Measurements from ENCODE around the gene RBM18. TPM values are rescaled to one million over a fixed set of nuclear protein-coding genes. Genes with fewer than 3 reads are reported as not detected.

RBM18 gene
- total RNA-seq, 1 donor from 2014 or later = 15.3 TPM

DNA sequence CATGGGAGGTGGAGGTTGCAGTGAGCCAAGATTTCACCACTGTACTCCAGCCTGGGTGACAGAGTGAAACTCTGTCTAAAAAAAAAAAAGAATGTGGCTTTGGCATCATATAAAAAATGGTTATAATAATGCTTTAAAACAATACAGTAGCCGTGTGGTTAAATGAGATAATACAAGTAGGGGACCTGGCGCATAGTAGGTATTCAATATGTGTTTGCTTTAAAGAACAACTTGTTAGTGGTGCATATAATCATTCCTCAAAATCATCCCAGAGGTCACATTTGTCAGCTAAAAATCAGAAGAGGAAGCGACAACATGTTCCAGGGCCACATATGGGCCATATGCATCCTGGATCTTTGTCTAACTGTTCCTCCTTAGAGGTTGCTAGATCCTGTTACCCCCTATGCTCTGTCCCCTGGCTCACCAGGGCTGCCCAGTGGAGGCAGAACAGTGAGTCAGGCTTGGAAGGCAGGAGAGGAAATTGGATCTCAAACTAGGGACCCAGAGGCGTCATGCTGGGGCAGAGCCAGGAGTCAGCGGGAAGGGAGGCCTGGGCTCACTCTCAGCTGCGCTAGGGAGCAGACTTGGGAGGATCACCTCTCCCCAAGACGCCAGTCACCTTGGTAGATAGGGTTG lies 63.6 kb downstream of the RBM18 start:
- H3K27ac Mint-ChIP-seq = no peak overlapping the region

DNA sequence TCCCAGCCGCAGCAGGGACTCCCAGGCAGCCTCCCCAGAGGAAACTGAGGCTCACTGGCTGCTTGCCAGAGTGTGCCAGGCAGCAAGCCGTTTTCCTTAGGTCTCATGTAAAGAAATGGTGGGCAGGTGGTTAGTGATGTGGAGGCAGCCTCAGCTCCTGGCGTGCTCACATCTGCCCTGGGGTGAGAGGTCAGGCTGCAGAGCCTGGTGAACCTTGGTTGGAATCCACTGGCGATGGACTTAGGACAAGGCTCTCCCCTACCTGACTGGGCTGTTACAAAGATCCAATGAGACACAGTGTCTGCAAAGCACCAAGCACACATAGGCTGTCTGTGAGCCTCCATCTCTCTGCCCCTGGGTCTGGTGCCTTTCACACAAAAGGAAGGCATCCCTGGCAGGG lies 66.8 kb downstream of the RBM18 start:
- Mint-ChIP-seq H3K36me3 (ENCODE audit: low read depth) (no peaks in the 10 kb centered on the region), H3K27ac (no peak overlapping the region), H3K4me1 (no peaks in the 10 kb centered on the region), H3K9me3 (no peaks in the 10 kb centered on the region), H3K4me3 (no peak overlapping the region), H3K27me3 (peaks cover 16% of the 10 kb centered on the region)
- TF ChIP-seq, protein P1, sequence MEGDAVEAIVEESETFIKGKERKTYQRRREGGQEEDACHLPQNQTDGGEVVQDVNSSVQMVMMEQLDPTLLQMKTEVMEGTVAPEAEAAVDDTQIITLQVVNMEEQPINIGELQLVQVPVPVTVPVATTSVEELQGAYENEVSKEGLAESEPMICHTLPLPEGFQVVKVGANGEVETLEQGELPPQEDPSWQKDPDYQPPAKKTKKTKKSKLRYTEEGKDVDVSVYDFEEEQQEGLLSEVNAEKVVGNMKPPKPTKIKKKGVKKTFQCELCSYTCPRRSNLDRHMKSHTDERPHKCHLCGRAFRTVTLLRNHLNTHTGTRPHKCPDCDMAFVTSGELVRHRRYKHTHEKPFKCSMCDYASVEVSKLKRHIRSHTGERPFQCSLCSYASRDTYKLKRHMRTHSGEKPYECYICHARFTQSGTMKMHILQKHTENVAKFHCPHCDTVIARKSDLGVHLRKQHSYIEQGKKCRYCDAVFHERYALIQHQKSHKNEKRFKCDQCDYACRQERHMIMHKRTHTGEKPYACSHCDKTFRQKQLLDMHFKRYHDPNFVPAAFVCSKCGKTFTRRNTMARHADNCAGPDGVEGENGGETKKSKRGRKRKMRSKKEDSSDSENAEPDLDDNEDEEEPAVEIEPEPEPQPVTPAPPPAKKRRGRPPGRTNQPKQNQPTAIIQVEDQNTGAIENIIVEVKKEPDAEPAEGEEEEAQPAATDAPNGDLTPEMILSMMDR (IDR thresholded peaks at IDR 0.05) = no peak
- DNase-seq (no peak), ATAC-seq (ENCODE audit: low read depth) (no peak)
- POLR2A ChIA-PET = no interaction called here
- CTCF ChIA-PET = interaction anchor here (1.2 kb wide), 1 partner anchor 99 kb away, joined by 3 read pairs; no protein-coding TSS in a partner anchor
- intact Hi-C loops (cut with micrococcal nuclease) = no loop called here

More for the DNA sequence above, 63.6 kb downstream of the RBM18 start:
- no peak overlapping the region for H3K4me3 Mint-ChIP-seq
- no peaks in the 10 kb centered on the region for H3K9me3 Mint-ChIP-seq
- no peaks in the 10 kb centered on the region for H3K36me3 Mint-ChIP-seq (ENCODE audit: low read depth)
- TF ChIP-seq, protein P1 (IDR thresholded peaks at IDR 0.05) = no peak
- ChIA-PET POLR2A (no interaction called here), CTCF (no interaction called here)
- DNase-seq = no peak
- intact Hi-C loops (cut with micrococcal nuclease) = no loop called here
- no peaks in the 10 kb centered on the region for H3K4me1 Mint-ChIP-seq
- H3K27me3 Mint-ChIP-seq = peaks cover 8% of the 10 kb centered on the region
- ATAC-seq (ENCODE audit: low read depth) = no peak

DNA sequence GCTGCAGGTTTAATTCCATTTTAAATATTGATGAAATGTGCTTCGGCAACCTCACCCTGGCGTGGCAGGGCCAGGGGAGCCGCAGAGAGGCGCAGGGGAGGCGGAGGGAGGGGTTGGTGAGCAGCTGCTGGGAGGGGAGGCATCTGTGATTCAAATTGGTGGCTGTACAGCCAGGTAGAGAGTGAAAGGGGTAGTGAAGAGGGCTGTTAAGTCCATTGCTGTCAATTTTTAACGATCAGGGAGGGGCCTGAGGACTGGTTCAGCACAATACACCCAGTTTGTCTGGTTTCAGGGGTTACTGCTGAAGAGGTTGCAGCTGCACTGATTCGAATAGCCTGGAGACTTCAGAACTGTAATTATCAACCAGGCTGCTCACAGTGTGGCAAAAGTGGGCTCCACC lies 67.2 kb downstream of the RBM18 start:
- Mint-ChIP-seq H3K27me3 (peaks cover 16% of the 10 kb centered on the region), H3K4me3 (no peak overlapping the region), H3K27ac (no peak overlapping the region), H3K9me3 (no peaks in the 10 kb centered on the region), H3K4me1 (no peaks in the 10 kb centered on the region), H3K36me3 (ENCODE audit: low read depth) (no peaks in the 10 kb centered on the region)
- CTCF ChIA-PET = interaction anchor here (1.2 kb wide), 1 partner anchor 98 kb away, joined by 3 read pairs; no protein-coding TSS in a partner anchor
- ATAC-seq (ENCODE audit: low read depth) = no peak
- intact Hi-C loops (cut with micrococcal nuclease) = no loop called here
- POLR2A ChIA-PET = no interaction called here
- no peak for DNase-seq
- TF ChIP-seq, protein P1 (IDR thresholded peaks at IDR 0.05) = no peak

DNA sequence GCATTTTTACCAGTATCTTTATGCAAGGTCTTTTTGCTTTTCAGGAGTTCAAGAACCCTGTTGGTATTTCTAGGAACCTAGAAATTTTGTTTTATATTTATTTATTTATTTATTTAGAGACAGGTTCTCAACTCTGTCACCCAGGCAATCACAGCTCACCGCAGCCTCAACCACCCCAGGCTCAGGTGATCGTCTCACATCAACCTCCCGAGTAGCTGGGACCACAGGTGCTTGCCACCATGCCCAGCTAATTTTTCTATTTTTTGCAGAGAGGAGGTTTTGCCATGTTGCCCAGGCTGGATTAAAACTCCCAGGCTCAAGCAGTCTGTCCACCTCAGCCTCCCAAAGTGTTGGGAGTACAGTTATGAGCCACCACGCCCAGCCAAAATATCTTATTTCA lies 68.8 kb downstream of the RBM18 start:
- ChIA-PET CTCF (no interaction called here), POLR2A (no interaction called here)
- Mint-ChIP-seq H3K4me3 (no peak overlapping the region), H3K4me1 (no peaks in the 10 kb centered on the region), H3K9me3 (no peaks in the 10 kb centered on the region), H3K27ac (no peak overlapping the region), H3K27me3 (peaks cover 16% of the 10 kb centered on the region), H3K36me3 (ENCODE audit: low read depth) (no peaks in the 10 kb centered on the region)
- DNase-seq (no peak), ATAC-seq (ENCODE audit: low read depth) (no peak)
- intact Hi-C loops (cut with micrococcal nuclease) = no loop called here
- TF ChIP-seq, protein P1 (IDR thresholded peaks at IDR 0.05) = no peak

DNA sequence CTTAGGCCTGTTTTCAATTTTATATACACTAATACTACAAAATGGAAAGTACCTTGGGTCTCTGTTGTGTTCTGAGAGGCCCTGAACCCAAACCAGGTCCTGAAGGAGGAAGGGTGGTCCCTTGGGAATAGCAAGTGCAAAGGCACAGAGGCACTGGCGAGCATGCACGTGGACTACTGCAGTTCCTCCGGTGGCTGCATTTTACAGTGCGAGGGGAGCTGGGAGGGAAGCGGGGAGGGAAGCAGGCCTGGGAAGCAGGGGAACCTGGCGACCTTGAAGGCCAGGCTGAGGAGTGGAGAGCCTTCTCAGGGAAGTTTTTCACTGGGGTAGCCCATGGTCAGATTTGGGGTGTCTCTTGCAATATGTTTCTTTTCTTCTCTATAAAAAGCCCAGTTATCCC lies 71.0 kb downstream of the RBM18 start:
- Mint-ChIP-seq H3K4me3 (no peak overlapping the region), H3K4me1 (no peaks in the 10 kb centered on the region), H3K9me3 (no peaks in the 10 kb centered on the region), H3K27me3 (peaks cover 16% of the 10 kb centered on the region), H3K36me3 (ENCODE audit: low read depth) (no peaks in the 10 kb centered on the region), H3K27ac (no peak overlapping the region)
- TF ChIP-seq, protein P1 (IDR thresholded peaks at IDR 0.05) = no peak
- ATAC-seq (ENCODE audit: low read depth) (no peak), DNase-seq (no peak)
- intact Hi-C loops (cut with micrococcal nuclease) = no loop called here
- CTCF ChIA-PET = no interaction called here
- POLR2A ChIA-PET = no interaction called here
